ENCODE results near the gene TRPC6.
"Not testable (repeated sequence)": the region's sequence is repeated elsewhere in the genome, so short reads cannot be mapped to it uniquely, and the experiment has no call there.

The TRPC6 gene

DNA sequence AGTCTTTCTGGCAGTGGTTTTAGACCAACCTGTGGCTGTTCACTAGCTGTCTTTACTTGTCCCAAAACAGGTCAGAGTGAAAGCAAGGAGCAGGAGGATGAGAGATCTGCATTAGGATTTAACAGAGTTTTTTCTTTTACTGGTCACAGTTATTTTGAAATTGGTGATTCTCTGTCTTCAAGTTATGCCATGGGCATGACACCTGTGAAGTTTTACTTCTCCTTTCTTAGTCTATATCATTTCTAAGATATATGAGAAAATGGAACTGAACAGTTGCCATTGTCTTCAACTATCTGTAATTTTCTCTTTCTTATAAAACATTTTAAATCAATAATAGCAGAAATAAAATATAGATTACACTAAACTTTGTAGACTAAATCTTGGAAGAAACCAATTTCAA lies 60.6 kb downstream of the TRPC6 start:
- no peak for DNase-seq (ENCODE audit: low read depth in 2 of 2, low spot score in 1 of 2)

DNA sequence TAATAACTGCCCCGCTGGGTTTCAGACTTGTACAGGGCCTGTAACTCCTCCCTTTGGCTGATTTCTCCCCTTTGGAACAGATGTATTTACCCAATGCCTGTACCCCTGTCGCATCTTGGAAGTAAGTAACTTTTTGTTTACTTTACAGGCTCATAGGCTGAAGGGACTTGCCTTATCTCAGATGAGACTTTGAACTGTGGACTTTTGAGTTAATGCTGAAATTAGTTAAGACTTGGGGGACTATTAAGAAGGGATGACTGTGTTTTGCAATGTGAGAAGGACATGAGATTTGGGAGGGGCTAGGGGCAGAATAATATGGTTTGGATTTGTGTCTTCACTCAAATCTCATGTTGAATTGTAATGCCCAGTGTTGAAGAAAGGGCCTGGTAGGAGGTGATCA lies 62.0 kb downstream of the TRPC6 start:
- no peak for DNase-seq (ENCODE audit: low read depth in 2 of 2, low spot score in 1 of 2)

DNA sequence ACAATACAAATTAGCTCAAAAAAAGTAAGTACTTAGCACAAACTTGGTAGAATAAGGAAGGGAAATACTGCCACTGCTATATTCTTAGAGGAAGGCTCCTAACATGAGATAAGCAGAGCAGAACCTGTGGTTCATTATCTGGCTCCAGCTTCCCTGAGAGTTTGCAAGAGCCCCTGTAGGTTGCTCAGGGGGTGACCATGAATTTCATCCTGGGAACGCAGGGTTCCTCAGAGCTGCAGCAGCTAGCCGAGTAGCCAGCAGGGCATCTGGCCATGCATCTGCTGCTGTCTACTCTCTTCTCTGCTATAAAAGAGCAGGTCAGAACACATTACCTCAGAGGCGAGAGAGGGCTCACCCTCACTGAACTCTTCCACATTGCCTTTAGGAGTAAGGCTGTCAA lies 67.3 kb downstream of the TRPC6 start:
- DNase-seq (ENCODE audit: low read depth in 2 of 2, low spot score in 1 of 2) = no peak

DNA sequence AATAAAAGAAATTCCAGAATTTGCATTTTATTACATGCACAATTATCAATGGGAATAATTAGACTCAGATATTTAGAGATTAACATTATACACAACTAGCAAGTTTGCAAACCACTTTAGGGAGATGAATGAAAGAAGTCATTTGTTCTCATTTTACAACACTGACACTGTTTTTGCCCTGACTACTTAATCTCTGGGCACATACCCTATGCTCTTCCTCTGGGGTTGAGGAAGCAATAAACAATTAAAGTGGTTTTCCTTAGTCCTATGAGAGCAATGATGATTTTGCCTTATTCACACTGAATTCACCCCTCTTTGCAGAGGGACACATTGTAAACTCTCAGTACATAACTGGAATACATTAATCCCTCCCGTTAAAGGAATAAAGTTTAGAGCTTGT lies 72.7 kb downstream of the TRPC6 start:
- no peak for DNase-seq (ENCODE audit: low read depth in 2 of 2, low spot score in 1 of 2)

DNA sequence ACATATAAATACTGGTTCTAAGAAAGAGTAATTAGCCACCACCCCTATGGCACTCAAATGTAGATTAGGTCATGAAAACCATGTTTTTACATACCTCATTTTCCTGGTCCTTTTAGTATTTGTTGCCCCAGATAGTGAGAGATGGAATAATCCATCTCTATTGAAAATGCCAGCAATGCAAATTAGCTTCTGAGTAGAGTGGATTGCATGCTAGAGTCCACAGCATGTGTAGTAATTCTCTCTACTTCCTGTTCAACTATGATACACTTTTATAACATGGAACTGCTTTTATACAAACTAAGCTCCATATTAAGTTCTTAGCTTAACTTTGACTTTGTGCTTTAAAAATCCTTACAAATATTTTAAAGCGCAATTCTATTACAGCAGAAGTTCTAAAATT lies 73.2 kb downstream of the TRPC6 start:
- no peak for DNase-seq (ENCODE audit: low read depth in 2 of 2, low spot score in 1 of 2)

DNA sequence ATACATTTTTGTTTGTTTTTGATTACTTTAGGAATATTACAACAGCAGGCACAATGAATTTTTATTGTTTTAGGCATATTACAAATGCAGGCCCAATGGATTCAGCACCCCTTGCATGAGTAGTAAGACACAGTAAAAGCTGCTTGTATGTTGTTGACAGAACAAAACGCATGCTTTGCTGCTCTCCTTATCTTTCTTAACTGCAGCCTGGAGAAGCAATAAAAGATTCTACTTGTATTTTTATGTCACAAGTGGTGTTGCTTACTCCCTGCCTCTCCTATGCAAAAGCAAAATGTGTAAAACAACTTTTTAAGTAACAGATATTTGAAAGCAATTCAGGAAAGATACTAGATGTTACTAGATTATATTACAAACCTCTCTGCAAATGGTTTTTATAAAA lies 73.9 kb downstream of the TRPC6 start:
- no peak for DNase-seq (ENCODE audit: low read depth in 2 of 2, low spot score in 1 of 2)

DNA sequence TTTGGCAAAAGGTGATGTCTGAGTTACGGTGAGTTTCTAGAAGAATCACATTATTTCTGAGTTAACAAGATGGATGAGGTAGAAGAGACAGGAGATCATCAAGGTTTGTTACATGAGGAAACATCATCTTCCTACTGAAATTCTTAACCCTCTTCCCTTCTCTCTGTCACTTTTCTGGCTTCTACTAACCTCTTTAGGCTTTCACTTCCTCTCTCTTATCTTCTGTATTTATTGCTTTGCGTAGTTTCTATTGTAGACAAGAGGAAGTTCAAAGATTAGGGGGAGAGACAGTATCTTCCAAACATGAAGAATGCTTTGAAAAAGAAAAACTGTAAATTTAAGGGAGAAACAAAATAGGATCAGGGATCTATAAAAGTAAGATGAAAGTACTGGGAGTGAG lies 75.4 kb downstream of the TRPC6 start:
- no peak for DNase-seq (ENCODE audit: low read depth in 2 of 2, low spot score in 1 of 2)

DNA sequence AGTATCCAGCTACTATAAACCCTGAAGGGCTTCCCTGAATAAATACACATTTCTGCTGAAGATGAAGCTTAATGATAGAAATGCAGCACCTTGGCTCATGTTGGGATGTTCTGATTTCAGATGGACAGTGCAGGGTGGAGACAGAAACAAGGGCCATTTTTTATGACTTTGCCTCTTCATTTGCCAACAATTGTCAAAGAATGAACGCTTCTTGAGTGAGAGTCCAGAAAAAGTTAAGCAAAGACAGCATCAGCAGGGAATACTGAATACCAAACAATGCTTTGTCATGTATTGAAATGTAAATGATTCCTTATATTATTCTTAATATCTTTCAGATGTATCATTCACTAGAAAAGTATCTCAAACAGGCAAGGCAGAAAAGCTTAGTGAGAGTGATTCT lies 84.9 kb downstream of the TRPC6 start:
- DNase-seq (ENCODE audit: low read depth in 2 of 2, low spot score in 1 of 2) = no peak

DNA sequence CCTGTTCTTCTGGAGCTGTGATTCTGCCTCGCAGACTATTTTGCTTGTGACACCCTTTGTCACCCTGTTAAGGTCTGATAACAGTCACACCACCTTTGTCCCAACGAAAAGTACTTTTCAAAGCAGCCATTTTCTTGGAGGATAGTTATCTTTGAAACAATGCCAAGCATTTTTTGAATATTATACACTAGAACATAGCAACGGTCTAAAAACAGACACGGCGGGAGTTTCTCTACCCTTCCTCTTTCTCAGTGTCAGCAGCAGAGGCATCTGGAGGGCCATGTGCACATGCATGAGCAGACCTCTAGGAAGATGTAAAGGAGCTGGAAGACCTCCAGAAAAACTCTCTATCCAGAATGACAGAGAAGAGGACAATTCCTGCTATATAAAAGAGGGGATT lies 86.5 kb downstream of the TRPC6 start:
- DNase-seq (ENCODE audit: low read depth in 2 of 2, low spot score in 1 of 2) = no peak

DNA sequence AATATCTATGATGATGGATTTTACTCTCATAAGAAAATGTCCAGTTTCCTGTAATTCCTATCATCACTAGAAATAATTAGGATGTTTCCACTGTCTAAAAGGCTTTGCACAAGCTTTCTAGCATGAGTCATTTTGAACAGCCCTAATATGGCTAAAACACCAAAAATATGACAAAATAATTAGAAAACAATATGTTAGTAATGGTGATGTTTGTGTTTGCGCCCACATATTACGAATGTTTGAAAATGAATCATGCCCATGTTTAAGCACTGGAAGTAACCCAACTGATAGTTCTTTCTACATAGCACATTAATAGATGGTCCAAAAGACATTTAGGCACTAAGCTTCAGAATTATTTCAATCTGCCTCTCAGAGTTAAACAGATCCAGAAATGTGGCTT lies 96.0 kb downstream of the TRPC6 start:
- DNase-seq (ENCODE audit: low read depth in 2 of 2, low spot score in 1 of 2) = no peak

DNA sequence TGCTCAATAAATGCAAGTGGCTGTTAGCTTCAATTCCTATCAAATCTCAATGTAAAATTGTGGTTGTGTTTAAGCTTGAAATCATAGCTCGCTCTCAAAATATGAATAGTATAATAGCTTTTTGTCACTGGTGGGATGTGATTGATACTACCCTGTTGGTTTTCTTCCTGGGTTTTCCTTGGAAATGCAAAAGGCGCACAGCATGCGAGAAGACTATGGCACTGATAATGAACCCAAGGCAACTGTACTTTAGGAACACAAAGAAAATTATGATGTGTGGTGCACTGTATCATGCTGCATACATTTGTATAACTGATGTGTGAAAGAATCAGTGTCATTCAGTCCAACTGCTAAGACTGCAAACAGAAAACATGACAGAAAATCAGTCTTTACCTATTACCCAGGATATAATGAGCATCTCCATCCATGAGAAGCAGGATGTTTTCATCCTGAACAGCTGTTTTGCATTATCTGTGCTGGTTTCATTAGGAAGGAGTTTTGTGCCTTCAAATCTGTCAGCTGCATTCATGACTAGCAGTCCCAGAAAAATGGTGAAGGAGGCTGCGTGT lies 101.2 kb downstream of the TRPC6 start:
- no peak for DNase-seq (ENCODE audit: low read depth in 2 of 2, low spot score in 1 of 2)

DNA sequence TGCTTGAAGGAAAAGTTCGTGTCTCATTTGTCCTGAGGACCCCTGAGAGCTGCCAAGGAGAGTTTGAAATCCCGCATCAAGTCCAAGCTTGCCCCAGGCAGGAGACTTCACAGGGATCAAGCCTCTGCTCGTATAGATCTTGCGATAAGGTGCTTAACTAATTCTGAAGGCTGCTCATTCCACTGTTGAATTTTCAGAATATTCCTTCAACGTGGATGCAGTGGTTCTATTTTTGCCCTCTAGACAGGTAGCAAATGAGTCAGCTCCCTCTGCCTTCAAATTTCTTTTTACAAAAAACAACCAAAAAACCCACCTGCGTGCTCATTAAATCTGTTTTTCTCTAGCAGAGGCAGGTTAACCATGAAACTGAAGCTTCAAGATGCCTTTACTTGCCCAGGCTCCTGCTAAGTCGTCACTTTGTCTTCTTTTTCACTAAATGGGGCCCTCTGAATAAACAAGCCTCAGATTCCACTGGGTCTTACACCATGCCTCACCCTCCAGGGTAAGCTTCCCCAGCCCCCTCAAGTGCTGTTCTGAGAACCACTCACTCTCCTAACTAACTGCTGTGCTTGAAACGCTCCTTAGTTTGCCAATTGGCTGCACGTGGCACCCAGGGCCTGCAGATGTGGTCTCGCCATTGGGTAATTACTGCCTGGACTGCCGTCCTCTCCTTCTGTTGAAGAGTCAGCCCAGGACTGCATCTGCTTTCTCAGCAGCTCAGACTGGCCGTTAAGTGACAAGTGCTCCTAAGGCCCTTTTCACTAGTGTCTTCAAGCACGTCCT lies 105.0 kb downstream of the TRPC6 start:
- no peak for DNase-seq (ENCODE audit: low read depth in 2 of 2, low spot score in 1 of 2)

DNA sequence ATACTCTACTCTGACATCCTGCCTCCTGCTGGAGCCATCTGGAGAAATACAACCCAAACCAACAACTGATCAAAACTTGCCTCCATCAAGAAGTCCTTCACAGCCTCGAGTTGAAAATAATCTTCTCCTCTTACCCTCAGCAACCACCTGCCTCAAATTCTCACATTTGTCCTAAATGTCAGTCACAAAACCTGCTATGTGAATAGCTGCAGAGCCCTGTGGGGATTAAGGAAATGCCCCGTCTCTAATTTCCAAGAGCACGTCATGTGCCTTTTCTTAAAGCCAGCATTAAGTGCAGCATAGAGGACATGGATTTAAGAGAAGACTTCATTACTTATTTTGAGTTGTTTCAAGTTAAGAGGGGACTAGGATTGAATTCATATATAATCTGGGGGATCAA lies 105.9 kb downstream of the TRPC6 start:
- no peak for DNase-seq (ENCODE audit: low read depth in 2 of 2, low spot score in 1 of 2)

DNA sequence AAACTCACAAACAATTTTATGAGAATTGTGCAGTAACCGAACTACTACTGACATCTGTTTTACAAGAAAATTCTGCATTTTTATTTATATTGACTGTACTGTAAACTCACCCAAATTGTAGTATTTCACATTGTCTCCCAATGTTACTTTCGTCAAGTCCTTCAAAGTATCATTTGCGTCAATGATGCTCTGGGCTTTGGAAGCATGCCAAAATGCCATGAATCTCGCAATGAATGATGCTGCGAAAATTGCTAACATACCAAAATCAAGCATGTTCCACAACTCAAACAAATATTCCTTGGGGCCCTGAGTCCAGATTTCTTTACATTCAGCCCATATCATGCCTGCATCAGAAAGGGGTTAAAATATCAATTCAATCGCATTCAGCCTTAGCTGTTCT lies 107.6 kb downstream of the TRPC6 start:
- no peak for DNase-seq (ENCODE audit: low read depth in 2 of 2, low spot score in 1 of 2)

DNA sequence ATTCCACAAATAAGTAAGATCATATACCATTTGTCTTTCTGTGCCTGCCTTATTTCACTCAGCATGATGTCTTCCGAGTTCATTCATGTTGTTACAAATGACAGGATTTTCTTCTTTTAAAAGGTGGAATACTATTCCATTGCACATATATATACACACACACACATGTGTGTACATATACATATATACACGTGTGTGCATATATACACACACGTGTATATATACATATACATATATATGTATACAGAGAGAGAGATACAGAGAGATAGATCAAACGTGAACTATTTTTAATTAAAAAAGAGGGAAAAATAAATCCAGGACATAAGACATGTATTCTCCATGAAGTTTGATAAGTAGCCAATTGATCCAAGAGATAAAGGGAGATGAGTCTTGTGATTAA lies 108.1 kb downstream of the TRPC6 start:
- no peak for DNase-seq (ENCODE audit: low read depth in 2 of 2, low spot score in 1 of 2)

DNA sequence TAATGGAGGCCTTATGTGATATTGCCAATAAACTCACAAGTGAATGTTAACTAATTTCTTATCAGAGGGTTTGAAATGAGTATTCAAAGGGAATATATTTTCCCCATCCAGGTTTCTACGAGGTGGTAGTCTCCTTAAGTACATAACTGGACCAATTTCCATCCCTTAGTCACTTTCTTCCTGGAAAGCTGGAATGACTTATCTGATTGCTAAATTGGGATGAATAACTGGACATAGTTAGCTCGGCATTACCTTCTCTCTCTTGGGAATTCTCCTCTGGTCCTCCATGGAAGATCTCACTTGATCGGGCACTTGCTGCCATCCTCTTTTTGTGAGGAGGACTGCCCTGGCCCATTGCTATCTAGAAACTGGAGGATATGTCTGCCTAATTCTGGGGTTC lies 109.1 kb downstream of the TRPC6 start:
- DNase-seq (ENCODE audit: low read depth in 2 of 2, low spot score in 1 of 2) = no peak

DNA sequence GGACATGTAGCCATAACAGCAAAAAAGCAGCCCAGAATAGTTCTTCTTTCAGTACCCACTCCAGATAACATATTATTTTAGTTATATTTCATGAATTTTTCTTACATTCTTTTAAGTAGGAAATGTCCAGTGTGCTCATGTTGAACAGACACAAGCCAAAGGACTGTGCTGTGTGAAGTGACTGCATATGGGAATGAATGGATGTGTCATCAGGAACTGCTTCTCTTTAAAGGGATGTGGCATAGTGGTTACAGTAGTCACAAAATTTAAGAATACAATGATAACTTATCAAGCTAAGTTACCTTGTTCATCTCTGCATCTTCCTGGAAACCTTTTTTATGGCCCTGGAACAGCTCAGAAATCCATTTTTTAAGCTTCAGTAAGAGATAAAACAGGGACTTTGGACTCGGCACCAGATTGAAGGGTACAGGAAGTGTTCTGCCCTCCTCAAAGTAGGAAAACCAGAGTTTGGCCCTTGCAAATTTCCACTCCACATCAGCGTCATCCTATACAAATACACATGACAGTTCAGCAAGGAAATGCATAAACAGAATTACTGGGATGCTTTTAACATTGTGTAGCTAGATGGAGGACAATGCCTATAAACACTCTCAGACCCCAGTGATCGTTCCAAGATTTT lies 112.8 kb downstream of the TRPC6 start:
- no peak for DNase-seq (ENCODE audit: low read depth in 2 of 2, low spot score in 1 of 2)

DNA sequence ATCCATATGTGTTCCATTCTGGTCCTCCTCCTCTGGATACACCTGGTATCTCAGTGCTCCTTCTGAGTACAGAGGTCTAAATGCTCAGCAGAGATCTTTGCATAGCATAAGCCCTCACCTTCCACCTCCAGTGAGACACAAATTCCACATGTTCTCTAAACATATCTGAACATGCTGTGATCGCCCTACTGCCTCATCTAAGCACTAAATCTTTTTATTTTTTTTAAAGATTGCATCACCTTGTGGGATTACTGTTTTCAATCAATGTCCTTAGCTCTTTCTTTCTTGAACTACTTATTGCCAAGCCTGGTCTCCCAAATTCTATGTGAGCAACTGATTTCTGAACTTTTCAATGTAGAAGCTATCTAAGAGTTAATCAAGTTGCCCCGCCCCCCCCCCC lies 113.4 kb downstream of the TRPC6 start:
- no peak for DNase-seq (ENCODE audit: low read depth in 2 of 2, low spot score in 1 of 2)

DNA sequence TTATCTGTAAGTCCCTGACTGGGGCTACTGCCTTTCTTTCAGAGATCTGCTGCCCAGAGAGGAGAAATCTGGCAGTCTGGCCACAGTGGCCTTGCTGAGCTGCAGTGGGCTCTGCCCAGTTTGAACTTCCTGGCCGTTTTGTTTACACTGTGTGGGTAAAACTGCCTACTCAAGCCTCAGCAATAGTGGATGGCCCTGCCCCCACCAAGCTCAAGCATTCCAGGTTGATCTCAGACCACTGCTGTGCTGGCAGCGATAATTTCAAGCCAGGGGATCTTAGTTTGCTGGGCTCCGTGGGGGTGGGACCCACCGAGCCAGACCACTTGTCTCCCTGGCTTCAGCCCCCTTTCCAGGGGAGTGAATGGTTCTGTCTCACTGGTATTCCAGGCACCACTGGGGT lies 117.5 kb downstream of the TRPC6 start:
- no peak for DNase-seq (ENCODE audit: low read depth in 2 of 2, low spot score in 1 of 2)

DNA sequence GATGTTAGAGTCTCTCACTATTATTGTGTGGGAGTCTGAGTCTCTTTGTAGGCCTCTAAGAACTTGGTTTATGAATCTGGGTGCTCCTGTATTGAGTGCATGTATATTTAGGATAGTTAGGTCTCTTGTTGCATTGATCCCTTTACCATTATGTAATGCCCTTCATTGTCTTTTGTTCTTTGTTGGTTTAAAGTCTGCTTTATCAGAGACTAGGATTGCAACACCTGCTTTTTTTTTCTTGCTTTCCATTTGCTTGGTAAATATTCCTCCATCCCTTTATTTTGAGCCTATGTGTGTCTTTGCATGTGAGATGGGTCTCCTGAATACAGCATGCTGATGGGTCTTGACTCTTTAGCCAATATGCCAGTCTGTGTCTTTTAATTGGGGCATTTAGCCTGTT lies 119.4 kb downstream of the TRPC6 start:
- DNase-seq (ENCODE audit: low read depth in 2 of 2, low spot score in 1 of 2) = not testable (repeated sequence)

DNA sequence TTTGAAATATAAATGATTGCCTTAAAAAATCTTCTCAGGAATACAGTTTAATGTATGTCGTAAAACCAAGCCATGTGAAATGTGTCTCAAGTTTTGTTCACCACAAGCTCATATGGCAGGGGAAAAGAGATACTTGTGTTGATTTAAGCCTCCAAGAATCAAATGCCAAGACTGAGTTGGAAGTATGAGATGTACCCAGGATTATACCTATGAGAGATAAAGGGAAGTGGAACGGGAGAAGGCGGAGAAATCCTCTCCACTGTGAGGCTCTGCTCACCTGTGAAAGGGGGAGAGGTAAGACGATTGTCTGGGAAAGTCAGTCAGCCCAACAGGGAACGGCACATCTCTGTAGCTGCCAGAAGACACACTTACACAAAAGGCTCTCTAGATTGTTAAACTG lies 124.8 kb downstream of the TRPC6 start:
- DNase-seq (ENCODE audit: low read depth in 2 of 2, low spot score in 1 of 2) = no peak

DNA sequence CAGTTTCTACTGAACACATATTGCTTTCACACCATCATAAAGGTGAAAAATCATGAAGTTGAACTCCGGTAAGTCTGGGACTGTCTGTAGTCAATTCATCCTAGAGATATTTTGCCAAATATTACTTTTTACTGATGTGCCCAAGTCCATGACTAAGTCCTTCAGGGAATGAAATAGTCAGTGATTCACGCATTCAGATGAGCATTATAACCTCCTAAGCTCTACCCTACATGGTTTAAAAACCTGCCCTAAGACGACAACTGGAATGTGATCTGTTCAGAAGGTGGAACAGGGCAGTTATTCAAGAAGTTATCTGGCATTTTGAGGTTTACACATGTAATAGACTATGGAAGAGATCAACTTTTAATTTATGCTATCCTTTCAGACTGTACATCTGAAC lies 125.6 kb downstream of the TRPC6 start:
- no peak for DNase-seq (ENCODE audit: low read depth in 2 of 2, low spot score in 1 of 2)

DNA sequence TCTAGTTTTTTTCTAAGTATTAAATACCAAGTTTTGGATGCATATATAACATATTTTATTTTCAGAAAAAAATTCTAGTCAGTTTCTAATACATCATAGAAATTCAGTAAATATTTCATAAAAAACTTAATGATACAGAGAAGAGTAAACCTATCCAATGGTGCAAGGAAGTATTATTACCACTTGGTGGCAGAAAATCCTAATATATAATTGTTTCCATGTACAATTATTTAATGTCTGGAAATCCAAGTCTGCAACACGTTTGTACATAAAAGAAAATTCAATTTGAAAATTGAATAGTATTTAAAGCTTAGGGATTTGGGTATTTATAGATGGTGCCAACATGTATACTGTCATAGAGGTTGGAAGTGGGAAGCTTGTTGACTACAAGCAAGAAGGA lies 127.0 kb downstream of the TRPC6 start:
- DNase-seq (ENCODE audit: low read depth in 2 of 2, low spot score in 1 of 2) = no peak

Data from stimulated activated CD8-positive, alpha-beta memory T cell treated with anti-CD3 and anti-CD28 coated beads, Interleukin-4, amount 100 ng/mL, for 4 hours (primary cell).